ENCODE measurements around the gene POLR3C. TPM values are rescaled to one million over a fixed set of nuclear protein-coding genes. Genes with fewer than 3 reads are reported as not detected.

POLR3C gene
- total and polyA plus RNA-seq, 2 experiments from 2014 or later, result 15.1 to 23.9 TPM

- TF ChIP-seq CREB1 (CRISPR knock-in tag; IDR thresholded peaks at IDR 0.05; ENCODE audit: low read depth), result no peak
- no peak for TF ChIP-seq ZNF114 (CRISPR knock-in tag; IDR thresholded peaks at IDR 0.05)
- TF ChIP-seq EZH2phosphoT487 (IDR thresholded peaks at IDR 0.05; ENCODE audit: unreplicated experiment), result no peak
- TF ChIP-seq STAT1 (IDR thresholded peaks at IDR 0.05; ENCODE audit: unreplicated experiment), result no peak
- TF ChIP-seq EZH2 (IDR thresholded peaks at IDR 0.05; ENCODE audit: low read depth, unreplicated experiment), result no peak
- TF ChIP-seq CTCF (conservative IDR thresholded peaks at IDR 0.05; ENCODE audit: low read depth in 2 of 2), result no peak
- TF ChIP-seq, protein P1, sequence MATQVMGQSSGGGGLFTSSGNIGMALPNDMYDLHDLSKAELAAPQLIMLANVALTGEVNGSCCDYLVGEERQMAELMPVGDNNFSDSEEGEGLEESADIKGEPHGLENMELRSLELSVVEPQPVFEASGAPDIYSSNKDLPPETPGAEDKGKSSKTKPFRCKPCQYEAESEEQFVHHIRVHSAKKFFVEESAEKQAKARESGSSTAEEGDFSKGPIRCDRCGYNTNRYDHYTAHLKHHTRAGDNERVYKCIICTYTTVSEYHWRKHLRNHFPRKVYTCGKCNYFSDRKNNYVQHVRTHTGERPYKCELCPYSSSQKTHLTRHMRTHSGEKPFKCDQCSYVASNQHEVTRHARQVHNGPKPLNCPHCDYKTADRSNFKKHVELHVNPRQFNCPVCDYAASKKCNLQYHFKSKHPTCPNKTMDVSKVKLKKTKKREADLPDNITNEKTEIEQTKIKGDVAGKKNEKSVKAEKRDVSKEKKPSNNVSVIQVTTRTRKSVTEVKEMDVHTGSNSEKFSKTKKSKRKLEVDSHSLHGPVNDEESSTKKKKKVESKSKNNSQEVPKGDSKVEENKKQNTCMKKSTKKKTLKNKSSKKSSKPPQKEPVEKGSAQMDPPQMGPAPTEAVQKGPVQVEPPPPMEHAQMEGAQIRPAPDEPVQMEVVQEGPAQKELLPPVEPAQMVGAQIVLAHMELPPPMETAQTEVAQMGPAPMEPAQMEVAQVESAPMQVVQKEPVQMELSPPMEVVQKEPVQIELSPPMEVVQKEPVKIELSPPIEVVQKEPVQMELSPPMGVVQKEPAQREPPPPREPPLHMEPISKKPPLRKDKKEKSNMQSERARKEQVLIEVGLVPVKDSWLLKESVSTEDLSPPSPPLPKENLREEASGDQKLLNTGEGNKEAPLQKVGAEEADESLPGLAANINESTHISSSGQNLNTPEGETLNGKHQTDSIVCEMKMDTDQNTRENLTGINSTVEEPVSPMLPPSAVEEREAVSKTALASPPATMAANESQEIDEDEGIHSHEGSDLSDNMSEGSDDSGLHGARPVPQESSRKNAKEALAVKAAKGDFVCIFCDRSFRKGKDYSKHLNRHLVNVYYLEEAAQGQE (IDR thresholded peaks at IDR 0.05; ENCODE audit: unreplicated experiment), result no peak
- TF ChIP-seq POLR2AphosphoS5 (IDR thresholded peaks at IDR 0.05; ENCODE audit: low read depth), result no peak
- no peak for TF ChIP-seq NANOG (IDR thresholded peaks at IDR 0.05; ENCODE audit: borderline replicate concordance)
- no peak for TF ChIP-seq ZNF331 (CRISPR knock-in tag; IDR thresholded peaks at IDR 0.05; ENCODE audit: low read depth)
Observed at GRCh38 chr1:145782272-145783099, 41.5 kb upstream of the POLR3C start (continued).

DNA sequence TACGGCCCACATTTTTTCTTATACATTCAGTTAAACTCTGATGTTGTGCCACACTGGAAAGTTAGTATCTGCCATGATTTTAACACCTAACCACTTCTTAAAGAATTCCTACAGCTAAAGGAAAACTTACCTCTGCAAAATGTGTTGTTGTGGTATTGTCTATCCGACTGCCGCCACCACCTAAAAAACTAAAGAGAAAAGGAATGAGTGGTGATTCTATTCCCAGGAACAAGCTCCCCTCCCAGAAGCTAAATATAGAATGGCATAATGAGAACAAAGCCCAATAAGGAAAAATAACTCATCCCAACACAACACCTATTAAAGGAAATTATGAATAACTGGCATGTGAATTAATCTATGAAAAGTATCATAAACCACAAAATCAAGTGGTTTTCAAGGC, 39.6 kb upstream of the POLR3C start:
- no peak overlapping the region for H3K27ac ChIP-seq (ENCODE audit: low read depth)
- H4K20me1 ChIP-seq (replicated peaks; ENCODE audit: insufficient read depth), result no peaks in the 10 kb centered on the region
- DNase-seq (ENCODE audit: low spot score), result no peak
- H3K27me3 ChIP-seq (ENCODE audit: insufficient read depth), result no peaks in the 10 kb centered on the region
- H3K4me1 Mint-ChIP-seq, result no peaks in the 10 kb centered on the region
- no peak overlapping the region for H3K4me3 Mint-ChIP-seq
- no peaks in the 10 kb centered on the region for H3K9me2 ChIP-seq (ENCODE audit: insufficient read depth)
- no peak overlapping the region for H2AFZ ChIP-seq
- ATAC-seq, result no peak
- H3K4me2 ChIP-seq, result no peak overlapping the region
- H3K4me1 ChIP-seq (ENCODE audit: insufficient read depth), result no peaks in the 10 kb centered on the region
- peaks cover 4% of the 10 kb centered on the region; the same call in 1 of the 2 replicates for H3K79me2 ChIP-seq (replicated peaks; ENCODE audit: insufficient read depth)
- no peaks in the 10 kb centered on the region for H3K9me3 Mint-ChIP-seq
- H3F3A ChIP-seq (replicated peaks; ENCODE audit: low read depth), result no peaks in the 10 kb centered on the region
- H3K36me3 ChIP-seq (ENCODE audit: insufficient read depth), result peaks cover 4% of the 10 kb centered on the region; the same call in 1 of the 2 replicates
- H3K27me3 Mint-ChIP-seq (ENCODE audit: insufficient read depth, low read depth, poor library complexity), result no peaks in the 10 kb centered on the region
- H3K27ac Mint-ChIP-seq, result no peak overlapping the region
- H3K36me3 Mint-ChIP-seq (ENCODE audit: low read depth), result peaks cover 4% of the 10 kb centered on the region; the same call in 2 of the 3 replicates
- no peak overlapping the region for H3K4me3 ChIP-seq
- TF ChIP-seq CTCF (conservative IDR thresholded peaks at IDR 0.05; ENCODE audit: low read depth in 2 of 2), result no peak
- no peak for TF ChIP-seq ZNF114 (CRISPR knock-in tag; IDR thresholded peaks at IDR 0.05)
- no peak for TF ChIP-seq ZNF331 (CRISPR knock-in tag; IDR thresholded peaks at IDR 0.05; ENCODE audit: low read depth)
- no peak for TF ChIP-seq ETS1 (IDR thresholded peaks at IDR 0.05)
- TF ChIP-seq EZH2 (IDR thresholded peaks at IDR 0.05; ENCODE audit: low read depth, unreplicated experiment), result no peak
- TF ChIP-seq, protein P1 (IDR thresholded peaks at IDR 0.05; ENCODE audit: unreplicated experiment), result no peak

Measured in GM23338 (cell line).